ENCODE measurements around the gene NME2. TPM values are rescaled to one million over a fixed set of nuclear protein-coding genes. Genes with fewer than 3 reads are reported as not detected.

The NME2 gene
- total RNA-seq, 2 donors from 2014 or later: 219 to 256 TPM

DNA sequence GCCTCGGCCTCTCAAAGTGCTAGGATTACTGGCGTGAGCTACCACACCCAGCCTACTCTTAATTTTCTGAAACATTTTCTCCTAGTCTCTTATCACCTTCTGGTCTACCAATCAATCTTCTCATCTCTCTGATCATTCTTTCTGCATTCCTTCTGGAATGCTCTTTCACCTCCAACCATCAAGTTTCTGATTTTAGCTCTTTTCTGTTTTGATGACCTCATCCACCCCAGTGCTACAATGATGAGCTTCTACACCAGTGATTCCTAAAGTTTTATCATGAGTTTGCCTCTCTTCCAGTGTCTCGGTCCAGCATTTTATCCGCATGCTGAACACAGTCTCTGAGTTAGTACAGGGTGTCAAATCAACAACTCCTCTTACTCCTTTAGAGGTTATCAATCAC lies 31.5 kb downstream of the NME2 start:
- DNase-seq (no peak), ATAC-seq (no peak)
- Mint-ChIP-seq H3K27me3 (no peaks in the 10 kb centered on the region), H3K36me3 (ENCODE audit: low read depth) (peaks cover 10% of the 10 kb centered on the region), H3K27ac (peak overlapping the region; percentile 83), H3K4me1 (peaks cover 10% of the 10 kb centered on the region), H3K4me3 (no peak overlapping the region)
- H3K9me3 ChIP-seq (ENCODE audit: control insufficient read depth, low read length, poor library complexity, severe bottlenecking): no peaks in the 10 kb centered on the region

DNA sequence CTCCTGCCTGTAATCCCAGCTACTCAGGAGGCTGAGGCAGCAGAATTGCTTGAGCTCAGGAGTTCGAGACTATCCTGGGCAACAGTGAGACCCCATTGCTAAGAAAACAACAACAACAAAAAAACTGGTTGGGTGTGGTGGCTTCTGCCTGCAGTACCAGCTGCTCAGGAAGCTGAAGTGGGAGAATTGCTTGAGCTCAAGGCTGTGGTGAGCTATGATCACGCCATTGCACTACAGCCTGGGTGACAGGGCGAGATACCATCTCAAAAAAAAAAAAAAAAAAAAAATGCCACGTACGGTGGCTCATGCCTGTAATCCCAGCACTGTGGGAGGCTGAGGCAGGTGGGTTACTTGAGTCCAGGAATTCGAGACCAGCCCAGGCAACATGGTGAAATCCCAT lies 34.1 kb downstream of the NME2 start:
- H3K27me3 Mint-ChIP-seq: no peaks in the 10 kb centered on the region
- peaks cover 12% of the 10 kb centered on the region for H3K36me3 Mint-ChIP-seq (ENCODE audit: low read depth)
- DNase-seq (no peak), ATAC-seq (peak; percentile 93)
- peak overlapping the region; percentile 82 for H3K27ac Mint-ChIP-seq
- H3K4me1 Mint-ChIP-seq: peaks cover 11% of the 10 kb centered on the region
- H3K9me3 ChIP-seq (ENCODE audit: control insufficient read depth, low read length, poor library complexity, severe bottlenecking): no peaks in the 10 kb centered on the region
- peak overlapping the region; percentile 5 for H3K4me3 Mint-ChIP-seq

DNA sequence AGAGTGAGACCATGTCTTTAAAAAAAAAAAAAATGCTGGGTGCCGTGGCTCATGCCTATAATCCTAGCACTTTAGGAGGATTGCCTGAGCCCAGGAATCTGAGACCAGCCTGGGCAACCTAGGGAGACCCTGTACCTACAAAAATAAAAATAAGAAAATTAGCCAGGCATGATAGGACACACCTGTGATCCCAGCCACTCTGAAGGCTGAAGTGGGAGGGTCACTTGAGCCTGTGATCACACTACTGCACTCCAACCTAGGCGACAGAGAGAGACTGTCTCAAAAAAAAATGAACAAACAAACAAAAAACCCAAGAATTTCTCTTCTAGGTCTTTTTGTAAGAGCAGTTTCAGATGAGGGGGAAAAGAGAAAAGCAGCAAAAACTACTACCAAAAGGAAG lies 34.6 kb downstream of the NME2 start:
- Mint-ChIP-seq H3K4me3 (peak overlapping the region; percentile 5), H3K4me1 (peaks cover 12% of the 10 kb centered on the region)
- no peak for DNase-seq

DNA sequence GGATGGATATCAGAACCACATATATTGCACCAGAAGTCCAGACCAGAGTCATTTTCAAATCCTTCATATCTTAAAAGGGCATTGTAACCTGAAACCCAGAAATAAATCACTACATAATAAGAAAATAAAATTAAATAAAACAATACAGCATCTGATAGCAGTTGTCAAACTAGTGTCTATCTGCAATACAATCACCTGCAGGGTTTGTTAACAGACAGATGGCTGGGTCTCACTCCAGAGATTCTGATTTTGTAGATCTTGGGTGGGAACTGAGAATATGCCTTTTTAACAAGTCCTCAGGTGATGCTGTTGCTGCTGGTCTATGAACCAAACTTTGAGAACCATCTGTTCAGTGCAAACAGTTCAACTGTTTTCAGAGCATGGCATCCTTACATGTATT lies 37.6 kb downstream of the NME2 start:
- Mint-ChIP-seq H3K4me1 (peaks cover 8% of the 10 kb centered on the region), H3K27me3 (no peaks in the 10 kb centered on the region), H3K36me3 (ENCODE audit: low read depth) (peaks cover 7% of the 10 kb centered on the region), H3K27ac (no peak overlapping the region), H3K4me3 (no peak overlapping the region)
- no peak for DNase-seq
- no peak for ATAC-seq
- no peaks in the 10 kb centered on the region for H3K9me3 ChIP-seq (ENCODE audit: control insufficient read depth, low read length, poor library complexity, severe bottlenecking)

More for the DNA sequence above, 34.6 kb downstream of the NME2 start:
- ATAC-seq: no peak
- H3K27me3 Mint-ChIP-seq: no peaks in the 10 kb centered on the region
- H3K36me3 Mint-ChIP-seq (ENCODE audit: low read depth): peaks cover 14% of the 10 kb centered on the region
- peak overlapping the region; percentile 82 for H3K27ac Mint-ChIP-seq
- H3K9me3 ChIP-seq (ENCODE audit: control insufficient read depth, low read length, poor library complexity, severe bottlenecking): no peaks in the 10 kb centered on the region

DNA sequence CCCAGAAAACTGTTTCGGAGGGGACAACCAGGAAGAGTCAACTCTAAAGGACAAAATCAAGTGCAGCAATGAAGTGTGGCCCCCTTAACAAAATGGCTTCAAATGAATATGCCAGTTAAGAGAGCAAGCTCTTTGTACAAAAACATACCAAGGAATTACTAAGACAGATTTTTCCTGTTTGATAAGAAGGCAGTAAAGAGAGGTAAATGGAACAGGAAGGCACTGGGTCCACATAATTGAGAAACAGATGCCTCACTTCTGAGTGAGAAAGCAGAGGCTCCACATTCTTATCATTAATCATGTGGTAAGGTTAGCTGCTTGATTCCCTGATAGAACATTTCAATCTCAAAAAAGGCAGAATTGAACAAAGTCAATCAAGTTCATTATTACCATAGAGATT lies 48.7 kb downstream of the NME2 start:
- no peaks in the 10 kb centered on the region for H3K27me3 Mint-ChIP-seq
- peaks cover 8% of the 10 kb centered on the region for H3K36me3 Mint-ChIP-seq (ENCODE audit: low read depth)
- DNase-seq: no peak
- peaks cover 5% of the 10 kb centered on the region for H3K4me1 Mint-ChIP-seq
- no peaks in the 10 kb centered on the region for H3K9me3 ChIP-seq (ENCODE audit: control insufficient read depth, low read length, poor library complexity, severe bottlenecking)
- H3K27ac Mint-ChIP-seq: peak overlapping the region; percentile 27
- no peak overlapping the region for H3K4me3 Mint-ChIP-seq
- no peak for ATAC-seq

DNA sequence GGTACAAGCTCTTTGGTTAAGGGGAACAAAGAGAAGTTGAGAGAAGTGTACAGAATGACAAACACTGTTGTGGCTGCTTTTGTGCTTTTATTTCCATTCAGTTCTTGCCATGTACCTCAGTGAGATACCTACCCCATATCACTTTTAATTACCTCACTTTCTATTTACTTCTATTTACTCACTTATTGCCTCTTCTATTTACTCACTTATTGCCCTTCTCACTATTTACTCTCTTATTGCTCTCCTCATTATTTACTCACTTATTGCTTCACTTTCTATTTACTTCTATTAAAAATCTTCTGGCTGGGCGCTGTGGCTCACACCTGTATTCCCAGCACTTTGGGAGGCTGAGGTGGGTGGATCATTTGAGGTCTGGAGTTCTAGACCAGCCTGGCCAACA lies 51.7 kb downstream of the NME2 start:
- H3K27ac Mint-ChIP-seq: peak overlapping the region; percentile 75
- no peak for DNase-seq
- H3K4me1 Mint-ChIP-seq: peaks cover 5% of the 10 kb centered on the region
- no peaks in the 10 kb centered on the region for H3K9me3 ChIP-seq (ENCODE audit: control insufficient read depth, low read length, poor library complexity, severe bottlenecking)
- peaks cover 5% of the 10 kb centered on the region for H3K36me3 Mint-ChIP-seq (ENCODE audit: low read depth)
- no peaks in the 10 kb centered on the region for H3K27me3 Mint-ChIP-seq
- H3K4me3 Mint-ChIP-seq: no peak overlapping the region
- no peak for ATAC-seq

DNA sequence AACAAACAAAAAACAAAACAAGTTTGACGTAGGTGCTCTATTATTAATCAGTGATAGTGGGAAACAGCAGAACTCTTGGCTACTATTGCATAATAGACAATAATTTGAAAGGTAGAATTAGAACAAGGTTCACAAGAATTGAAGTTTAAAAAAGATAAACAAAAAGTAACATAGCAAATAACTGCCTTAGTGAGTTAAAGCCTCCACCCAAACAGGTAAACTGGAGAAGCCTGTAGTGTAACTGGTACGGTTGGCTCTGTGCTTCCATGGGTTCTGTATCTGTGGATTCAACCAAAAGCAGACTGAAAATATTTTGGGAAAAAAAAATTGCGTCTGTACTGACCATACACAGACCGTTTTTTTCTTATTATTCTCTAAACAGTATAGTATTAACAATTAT lies 55.1 kb downstream of the NME2 start:
- Mint-ChIP-seq H3K27ac (no peak overlapping the region), H3K4me1 (peaks cover 14% of the 10 kb centered on the region), H3K27me3 (no peaks in the 10 kb centered on the region), H3K4me3 (no peak overlapping the region), H3K36me3 (ENCODE audit: low read depth) (peaks cover 9% of the 10 kb centered on the region)
- DNase-seq (no peak), ATAC-seq (no peak)
- no peaks in the 10 kb centered on the region for H3K9me3 ChIP-seq (ENCODE audit: control insufficient read depth, low read length, poor library complexity, severe bottlenecking)

Other genes starting within 250 kb of the NME2 start
- 10 to 100 TPM; 77.0 to 85.8 TPM for gene SPAG9, start 45.5 kb upstream of the NME2 start, total RNA-seq
- gene NME1, start 12.9 kb upstream of the NME2 start, total RNA-seq: 10 to 100 TPM; 17.2 to 19.9 TPM
- 10 to 100 TPM; 27.5 to 33.7 TPM for gene MBTD1, start 93.6 kb downstream of the NME2 start, total RNA-seq
- gene UTP18, start 94.1 kb downstream of the NME2 start, total RNA-seq: 10 to 100 TPM; 49.3 to 54.1 TPM

All from T-helper 17 cell (primary cell).